Endothelial cell of umbilical vein (primary cell): ENCODE measurements around the gene MCM8. TPM values are rescaled to one million over a fixed set of nuclear protein-coding genes. Genes with fewer than 3 reads are reported as not detected.

Experiments
- BruUV-seq: library from RNA; stranded (reverse); fragments of 400-500 nt; replicated peaks from 2 replicates; lab custom pipeline; 2021; lab: Mats Ljungman, UMichigan
- CTCF ChIA-PET: fragments of 300-600, 350-600 bp; sonication (Branson Sonifier 250); formaldehyde crosslinking; loops from one replicate; lab custom pipeline; 2021; ENCODE audit warnings: antibody characterized with exemption, inconsistent platforms; lab: Charles Lee
- POLR2A ChIA-PET: fragments of 300-600, 350-600 bp; sonication (Branson Sonifier 250); formaldehyde crosslinking; loops from one replicate; lab custom pipeline; 2021; ENCODE audit warnings: antibody characterized with exemption, inconsistent platforms; lab: Charles Lee
- DNase-seq: peaks from one replicate; pipeline ENCODE4 v3.0.0-alpha.2; 2011; ENCODE audit warnings: low read depth, low spot score
- FAIRE-seq: peaks from 2 replicates; lab custom pipeline; 2011; peaks lifted over from hg19 to GRCh38; lab: Jason Lieb, UNC
- H2AFZ ChIP-seq: 2 replicates; pipeline ENCODE4 v1.6.0; 2012; ENCODE audit warnings: low read depth, low read length, control low read depth, inconsistent platforms
- H3K27ac ChIP-seq: 2 replicates; pipeline ENCODE4 v1.5.1; 2011; ENCODE audit warnings: low read depth, mild to moderate bottlenecking, control low read depth, low read length, moderate library complexity; ENCODE audit not compliant: insufficient read depth
- H3K27me3 ChIP-seq, 2 experiments: 2 replicates each; pipeline versions ENCODE4 v1.6.0 to v1.6.1; 2011; ENCODE audit warnings: low read length in 2 of 2, mixed read lengths in 1 of 2; ENCODE audit not compliant: control insufficient read depth in 2 of 2, insufficient read depth in 2 of 2
- H3K36me3 ChIP-seq, 2 experiments: 2 replicates in 1 of 2; 3 replicates in 1 of 2; pipeline ENCODE4 v1.5.1; 2011; ENCODE audit warnings: low read length in 2 of 2, mild to moderate bottlenecking in 1 of 2, moderate library complexity in 1 of 2; ENCODE audit not compliant: control insufficient read depth in 2 of 2, insufficient read depth in 2 of 2; ENCODE audit errors: extremely low read depth in 1 of 2
- H3K4me1 ChIP-seq: 3 replicates; pipeline ENCODE4 v1.5.1; 2011; ENCODE audit warnings: mild to moderate bottlenecking, low read length; ENCODE audit not compliant: control insufficient read depth, insufficient read depth; ENCODE audit errors: extremely low read depth
- H3K4me2 ChIP-seq: 2 replicates; pipeline ENCODE4 v1.6.1; 2011; ENCODE audit warnings: low read length, control low read depth, mixed read lengths; ENCODE audit not compliant: insufficient read depth
- H3K4me3 ChIP-seq, 3 experiments: fragments of 200-600 bp in 1 of 3; sonication (generic), shearing (Covaris generic) in 1 of 3; replicated peaks in 1 of 3; 2 replicates each; pipeline ENCODE4 v1.5.1; 2011 to 2016; ENCODE audit warnings: control low read depth in 3 of 3, low read length in 3 of 3, mild to moderate bottlenecking in 2 of 3, inconsistent platforms in 1 of 3, low read depth in 1 of 3, moderate library complexity in 1 of 3; ENCODE audit not compliant: insufficient read depth in 1 of 3
- H3K79me2 ChIP-seq: 2 replicates; pipeline ENCODE4 v1.6.0; 2012; ENCODE audit warnings: low read length, inconsistent platforms; ENCODE audit not compliant: control insufficient read depth, insufficient read depth
- H3K9ac ChIP-seq: replicated peaks from 2 replicates; pipeline ENCODE3; 2011; ENCODE audit warnings: low read length, control low read depth; ENCODE audit not compliant: insufficient read depth; ENCODE audit errors: extremely low read depth
- H3K9me1 ChIP-seq: replicated peaks from 3 replicates; pipeline ENCODE4 v1.6.0; 2011; ENCODE audit warnings: mild to moderate bottlenecking, low read length; ENCODE audit not compliant: control insufficient read depth, insufficient read depth; ENCODE audit errors: extremely low read depth
- H3K9me3 ChIP-seq: replicated peaks from 2 replicates; pipeline ENCODE4 v1.5.1; 2012; ENCODE audit warnings: low read length, inconsistent platforms; ENCODE audit not compliant: control insufficient read depth, insufficient read depth
- H4K20me1 ChIP-seq: replicated peaks from 2 replicates; pipeline ENCODE3; 2011; ENCODE audit warnings: mild to moderate bottlenecking, low read length; ENCODE audit not compliant: control insufficient read depth, insufficient read depth; ENCODE audit errors: extremely low read depth
- EZH2 ChIP-seq: IDR thresholded peaks from 2 replicates; pipeline ENCODE4 v1.6.1; 2012; ENCODE audit warnings: borderline replicate concordance, low read depth, mild to moderate bottlenecking, moderate library complexity, low read length, inconsistent platforms; ENCODE audit not compliant: severe bottlenecking
- FOS ChIP-seq: IDR thresholded peaks from 2 replicates; pipeline ENCODE4 v1.6.1; 2011; ENCODE audit warnings: mild to moderate bottlenecking, low read length, moderate library complexity, borderline replicate concordance; ENCODE audit not compliant: insufficient read depth
- GATA2 ChIP-seq: IDR thresholded peaks from 2 replicates; pipeline ENCODE4 v1.7.0; 2011; ENCODE audit warnings: low read depth, mild to moderate bottlenecking, moderate library complexity, mixed read lengths, low read length; ENCODE audit not compliant: insufficient read length, insufficient read depth
- JUN ChIP-seq: IDR thresholded peaks from 2 replicates; pipeline ENCODE4 v1.6.1; 2011; ENCODE audit warnings: borderline replicate concordance, low read depth; ENCODE audit not compliant: insufficient read length, insufficient read depth
- MYC ChIP-seq: IDR thresholded peaks from one replicate; pipeline ENCODE4 v1.6.1; 2011; ENCODE audit warnings: mild to moderate bottlenecking, low read depth, low read length
- POLR2A ChIP-seq: IDR thresholded peaks from 2 replicates; pipeline ENCODE4 v1.6.1; 2012; ENCODE audit warnings: low read depth, mild to moderate bottlenecking, control low read depth, low read length
- POLR2AphosphoS5 ChIP-seq: IDR thresholded peaks from 2 replicates; pipeline ENCODE4 v1.6.1; 2012; ENCODE audit warnings: low read depth, mild to moderate bottlenecking, control low read depth, low read length, moderate library complexity; ENCODE audit not compliant: insufficient read depth
- dilution Hi-C: fragments of 300-500 bp; cut with MboI; formaldehyde crosslinking; loops from one replicate; pipeline ENCODE4 v1.15.0; 2019; ENCODE audit warnings: low sequenced_read_pairs; ENCODE audit not compliant: extremely low pct_ligation_motif_present
- intact Hi-C: fragments of 100-400 bp; cut with micrococcal nuclease; formaldehyde crosslinking; loops from one replicate; pipeline ENCODE4 v1.10.0; 2022
- polyA plus RNA-seq, 4 experiments: library from polyadenylated mRNA; depleted of rRNA in 3 of 4; stranded (reverse) in 3 of 4; unstranded in 1 of 4; fragments of >200 nt; gene quantifications; 2 replicates each; pipeline versions ENCODE4 v1.2.1 to v1.2.3, GENCODE V29; 2011 to 2012; ENCODE audit warnings: missing spikeins in 1 of 4
- total RNA-seq: library from RNA; stranded (reverse); gene quantifications from 2 replicates; pipeline ENCODE4 v1.2.3, GENCODE V29; 2021
- TF ChIP-seq, protein P1 (sequence below): IDR thresholded peaks from 2 replicates; pipeline ENCODE4 v1.6.1; 2011; ENCODE audit not compliant: insufficient read depth, insufficient read length
- TF ChIP-seq, protein P2 (sequence below), 2 donors: IDR thresholded peaks; 1 replicate in 1 of 2; 2 replicates in 1 of 2; pipeline ENCODE4 v1.5.1; 2011; ENCODE audit warnings: low read length in 2 of 2, mild to moderate bottlenecking in 2 of 2, moderate library complexity in 2 of 2, control low read depth in 1 of 2, inconsistent platforms in 1 of 2, low read depth in 1 of 2; ENCODE audit not compliant: insufficient read depth in 1 of 2; ENCODE audit errors: extremely low read depth in 1 of 2

Gene MCM8
- total and polyA plus RNA-seq, 2 donors (not counting 3 experiments of a cell fraction or from before 2014, with no cell fraction given) = 2.9 to 14.4 TPM

DNA sequence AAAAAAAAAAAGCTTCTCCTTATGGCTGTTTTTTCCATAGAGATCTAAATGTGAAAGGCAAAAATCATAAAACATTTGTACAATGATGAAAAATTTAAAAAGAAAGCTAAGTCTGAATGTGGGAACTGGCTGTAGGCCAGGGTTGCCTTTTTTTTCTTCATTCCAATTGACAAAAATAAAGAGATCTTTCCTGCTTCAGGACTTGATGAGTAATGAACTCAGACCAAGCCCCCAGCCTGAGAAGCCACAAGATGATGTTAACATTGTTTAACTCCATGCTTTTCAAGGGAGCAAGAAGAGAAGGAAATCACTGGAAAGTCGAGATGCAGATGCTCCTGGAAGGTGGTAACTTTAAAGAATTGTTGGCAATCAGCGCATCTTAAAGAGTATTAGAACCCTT is 41.5 kb upstream of the MCM8 start:
- Histone ChIP-seq H3K4me3 (no peak overlapping the region), H3K9me1 (no peaks in the 10 kb centered on the region), H3K27me3 (peaks cover 12 to 20% of the 10 kb centered on the region in 2 experiments), H3K4me1 (peaks cover 7% of the 10 kb centered on the region), H3K79me2 (no peaks in the 10 kb centered on the region), H3K4me2 (no peak overlapping the region), H3K9me3 (no peaks in the 10 kb centered on the region), H3K36me3 (no peaks in the 10 kb centered on the region), H3K9ac (no peak overlapping the region), H4K20me1 (no peaks in the 10 kb centered on the region), H3K27ac (no peak overlapping the region), H2AFZ (no peak overlapping the region)
- no peak for TF ChIP-seq FOS
- TF ChIP-seq, protein P1, sequence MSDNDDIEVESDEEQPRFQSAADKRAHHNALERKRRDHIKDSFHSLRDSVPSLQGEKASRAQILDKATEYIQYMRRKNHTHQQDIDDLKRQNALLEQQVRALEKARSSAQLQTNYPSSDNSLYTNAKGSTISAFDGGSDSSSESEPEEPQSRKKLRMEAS = no peak
- no peak for TF ChIP-seq POLR2AphosphoS5
- no peak for TF ChIP-seq MYC
- TF ChIP-seq EZH2 = no peak
- TF ChIP-seq JUN = no peak
- TF ChIP-seq POLR2A = no peak
- no peak for TF ChIP-seq GATA2
- TF ChIP-seq, protein P2, sequence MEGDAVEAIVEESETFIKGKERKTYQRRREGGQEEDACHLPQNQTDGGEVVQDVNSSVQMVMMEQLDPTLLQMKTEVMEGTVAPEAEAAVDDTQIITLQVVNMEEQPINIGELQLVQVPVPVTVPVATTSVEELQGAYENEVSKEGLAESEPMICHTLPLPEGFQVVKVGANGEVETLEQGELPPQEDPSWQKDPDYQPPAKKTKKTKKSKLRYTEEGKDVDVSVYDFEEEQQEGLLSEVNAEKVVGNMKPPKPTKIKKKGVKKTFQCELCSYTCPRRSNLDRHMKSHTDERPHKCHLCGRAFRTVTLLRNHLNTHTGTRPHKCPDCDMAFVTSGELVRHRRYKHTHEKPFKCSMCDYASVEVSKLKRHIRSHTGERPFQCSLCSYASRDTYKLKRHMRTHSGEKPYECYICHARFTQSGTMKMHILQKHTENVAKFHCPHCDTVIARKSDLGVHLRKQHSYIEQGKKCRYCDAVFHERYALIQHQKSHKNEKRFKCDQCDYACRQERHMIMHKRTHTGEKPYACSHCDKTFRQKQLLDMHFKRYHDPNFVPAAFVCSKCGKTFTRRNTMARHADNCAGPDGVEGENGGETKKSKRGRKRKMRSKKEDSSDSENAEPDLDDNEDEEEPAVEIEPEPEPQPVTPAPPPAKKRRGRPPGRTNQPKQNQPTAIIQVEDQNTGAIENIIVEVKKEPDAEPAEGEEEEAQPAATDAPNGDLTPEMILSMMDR (IDR thresholded peaks at IDR 0.05; ENCODE audit: extremely low read depth in 1 of 2, insufficient read depth in 1 of 2, low read depth in 1 of 2, low read length in 2 of 2) = no peak
- POLR2A ChIA-PET = no interaction called here
- BruUV-seq = no TSS peak
- intact Hi-C loops = no loop called here
- dilution Hi-C loops = no loop called here
- no peak for DNase-seq
- CTCF ChIA-PET = interaction anchor here (0.6 to 1.0 kb wide), 2 partner anchors 10 to 55 kb away, joined by 3 read pairs; no protein-coding TSS in a partner anchor
- FAIRE-seq = no peak
